B cell (primary cell): ENCODE results near the gene CORO2A.

Experiments
- CTCF ChIP-seq: fragments of 200-600 bp; IDR thresholded peaks from one replicate; pipeline ENCODE4 v1.8.0; 2022; ENCODE audit warnings: antibody characterized with exemption, mild to moderate bottlenecking
- EZH2 ChIP-seq: IDR thresholded peaks from 2 replicates; pipeline ENCODE4 v1.6.1; 2012; ENCODE audit warnings: borderline replicate concordance, low read depth, mild to moderate bottlenecking, moderate library complexity, low read length; ENCODE audit not compliant: insufficient read depth, poor library complexity, severe bottlenecking

- TF ChIP-seq CTCF: no peak
- no peak for TF ChIP-seq EZH2
Measured at GRCh38 chr9:98219794-98220370, 27.4 kb upstream of the CORO2A start.
